ENCODE data around the gene NRBP1. TPM values are rescaled to one million over a fixed set of nuclear protein-coding genes. Genes with fewer than 3 reads are reported as not detected.

NRBP1 gene
- total and polyA plus RNA-seq, 9 of the 15 experiments (the other 6 are each of a cell fraction or from before 2014, with no cell fraction given) = 2.9 to 84.5 (median 36.9) TPM

- H3K9me1 ChIP-seq (ENCODE audit: control insufficient read depth, insufficient read depth, low read length) = no peaks in the 10 kb centered on the region
- POLR2A ChIA-PET = no interaction called here
- CTCF ChIA-PET (ENCODE audit: low intra/inter-chr PET ratio) = interaction anchor here (1.2 kb wide), 1 partner anchor 80 kb away, joined by 4 read pairs; the partner anchor contains the start of gene PPM1G
- peak in 2 of 4 experiments; percentile 16 to 34 for DNase-seq (ENCODE audit: extremely low read depth in 1 of 4, low spot score in 3 of 4)
- H2AFZ ChIP-seq (ENCODE audit: low read depth, low read length) = peak overlapping the region; percentile 96
- FAIRE-seq = no peak
- H3K27ac ChIP-seq (ENCODE audit: extremely low read depth, low read depth, low read length) = peak overlapping the region; percentile 28; the same call in 2 of the 3 replicates
- no peaks in the 10 kb centered on the region for H3K9me3 ChIP-seq (replicated peaks; ENCODE audit: control insufficient read depth, insufficient read depth, low read depth, low read length)
- H3K4me3 ChIP-seq = peak overlapping the region; percentile 52
- in situ Hi-C loops (cut with MboI) (no loop called here), intact Hi-C loops (cut with micrococcal nuclease) (loop anchor here (2.0 to 10.0 kb wide), 3 partner anchors 62 to 136 kb away; partner anchors contain the start of genes CCDC121, GPN1 and NRBP1)
- BruUV-seq (replicated peaks) = TSS peak; percentile 54
- H3K36me3 ChIP-seq (ENCODE audit: control insufficient read depth, insufficient read depth, low read length) = no peaks in the 10 kb centered on the region; the same call in 2 of the 3 replicates
- H4K20me1 ChIP-seq (replicated peaks; ENCODE audit: control insufficient read depth, insufficient read depth, low read length) = no peaks in the 10 kb centered on the region
- peak overlapping the region; percentile 47 to 82; a peak in 3 of 4 replicates for H3K9ac ChIP-seq (ENCODE audit: insufficient read depth in 1 of 2, low read depth in 2 of 2, low read length in 2 of 2)
- H3K4me2 ChIP-seq (ENCODE audit: insufficient read depth, low read length) = peak overlapping the region; percentile 98
- WGBS (ENCODE audit: insufficient coverage, low coverage, missing lambda C conversion rate) = 2% methylated on average over 11 of the region's 11 CpGs
- peaks cover 3 to 6% of the 10 kb centered on the region in 2 experiments; a peak in 4 of 5 replicates for H3K4me1 ChIP-seq (replicated peaks in 1 of 2; ENCODE audit: control insufficient read depth in 2 of 2, insufficient read depth in 2 of 2, low read length in 2 of 2)
- H3K79me2 ChIP-seq (ENCODE audit: control insufficient read depth, insufficient read depth, low read length) = peaks cover 6% of the 10 kb centered on the region; the same call in 2 of the 3 replicates
- H3K27me3 ChIP-seq (ENCODE audit: control insufficient read depth in 2 of 2, insufficient read depth in 2 of 2, low read length in 2 of 2) = no peaks in the 10 kb centered on the region
- peak; percentile 7; the same call in 2 of the 3 replicates for ATAC-seq
- TF ChIP-seq ZBTB17 (CRISPR knock-in tag; IDR thresholded peaks at IDR 0.05) (0 out of 2 replicates have a peak, but pooled peaks have one; percentile 38), ZNF408 (CRISPR knock-in tag; IDR thresholded peaks at IDR 0.05; ENCODE audit: low read depth) (no peak), POLR2H (tag; IDR thresholded peaks at IDR 0.05; ENCODE audit: low read depth) (no peak), RAD21 (CRISPR knock-in tag; conservative IDR thresholded peaks at IDR 0.05 in 1 of 2, IDR thresholded peaks at IDR 0.05 in 1 of 2) (0 out of 4 replicates have a peak, but pooled peaks of 1 of the 2 experiments have one; percentile 10), BMI1 (IDR thresholded peaks at IDR 0.05; ENCODE audit: low read length) (no peak), ZFP91 (CRISPR knock-in tag; IDR thresholded peaks at IDR 0.05) (peak; percentile 10; the same call in 1 of the 2 replicates), MCM3 (IDR thresholded peaks at IDR 0.05) (no peak), TARDBP (IDR thresholded peaks at IDR 0.05) (no peak), STAG1 (CRISPR knock-in tag; IDR thresholded peaks at IDR 0.05; ENCODE audit: borderline replicate concordance) (no peak), ZNF384 (IDR thresholded peaks at IDR 0.05; ENCODE audit: low read depth, low read length) (no peak), PTBP1 (IDR thresholded peaks at IDR 0.05; ENCODE audit: low read depth, low read length) (no peak), JUN (IDR thresholded peaks at IDR 0.05; ENCODE audit: borderline replicate concordance, low read depth, low read length) (no peak), JUN (CRISPR knock-in tag; IDR thresholded peaks at IDR 0.05; ENCODE audit: borderline replicate concordance) (no peak), ZNF75A (CRISPR knock-in tag; IDR thresholded peaks at IDR 0.05) (no peak)
- TF ChIP-seq, protein P1, sequence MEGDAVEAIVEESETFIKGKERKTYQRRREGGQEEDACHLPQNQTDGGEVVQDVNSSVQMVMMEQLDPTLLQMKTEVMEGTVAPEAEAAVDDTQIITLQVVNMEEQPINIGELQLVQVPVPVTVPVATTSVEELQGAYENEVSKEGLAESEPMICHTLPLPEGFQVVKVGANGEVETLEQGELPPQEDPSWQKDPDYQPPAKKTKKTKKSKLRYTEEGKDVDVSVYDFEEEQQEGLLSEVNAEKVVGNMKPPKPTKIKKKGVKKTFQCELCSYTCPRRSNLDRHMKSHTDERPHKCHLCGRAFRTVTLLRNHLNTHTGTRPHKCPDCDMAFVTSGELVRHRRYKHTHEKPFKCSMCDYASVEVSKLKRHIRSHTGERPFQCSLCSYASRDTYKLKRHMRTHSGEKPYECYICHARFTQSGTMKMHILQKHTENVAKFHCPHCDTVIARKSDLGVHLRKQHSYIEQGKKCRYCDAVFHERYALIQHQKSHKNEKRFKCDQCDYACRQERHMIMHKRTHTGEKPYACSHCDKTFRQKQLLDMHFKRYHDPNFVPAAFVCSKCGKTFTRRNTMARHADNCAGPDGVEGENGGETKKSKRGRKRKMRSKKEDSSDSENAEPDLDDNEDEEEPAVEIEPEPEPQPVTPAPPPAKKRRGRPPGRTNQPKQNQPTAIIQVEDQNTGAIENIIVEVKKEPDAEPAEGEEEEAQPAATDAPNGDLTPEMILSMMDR (IDR thresholded peaks at IDR 0.05 in 2 of 3, conservative IDR thresholded peaks at IDR 0.05 in 1 of 3; ENCODE audit: insufficient read depth in 2 of 3, low read depth in 1 of 3, low read length in 3 of 3) = peak in 2 of 3 experiments; percentile 8 to 26; a peak in 2 of 6 replicates
Measured at GRCh38 chr2:27489118-27489497, 60.7 kb downstream of the NRBP1 start.

Measured in K562 (cell line).